CD8-positive, alpha-beta memory T cell (primary cell): Measurements from ENCODE around the gene EXTL1. TPM values are rescaled to one million over a fixed set of nuclear protein-coding genes. Genes with fewer than 3 reads are reported as not detected.
A peak's percentile ranks its signal among the peaks of the same experiment; 100 is the strongest.

Source experiments
- CTCF ChIA-PET: fragments of 350-600 bp; sonication (Branson Sonifier 250); formaldehyde crosslinking; loops from one replicate; lab custom pipeline; 2021; ENCODE audit warnings: antibody characterized with exemption; lab: Charles Lee
- POLR2A ChIA-PET: fragments of 350-600 bp; sonication (Branson Sonifier 250); formaldehyde crosslinking; loops from one replicate; lab custom pipeline; 2021; ENCODE audit warnings: antibody characterized with exemption; lab: Charles Lee
- DNase-seq, 5 donors: peaks; one replicate each; pipeline versions ENCODE4 v3.0.0 to v3.0.0-alpha.2; 2020 to 2022; ENCODE audit warnings: mixed read lengths in 1 of 5
- H3K27ac ChIP-seq: one replicate; pipeline ENCODE4 v1.7.0; 2013; ENCODE audit warnings: low read depth, mild to moderate bottlenecking, low read length, moderate library complexity
- H3K27me3 ChIP-seq: 2 replicates; pipeline ENCODE4 v1.7.0; 2013; ENCODE audit warnings: low read length, mild to moderate bottlenecking; ENCODE audit not compliant: insufficient read depth, poor library complexity, severe bottlenecking
- H3K36me3 ChIP-seq: 2 replicates; pipeline ENCODE4 v1.7.0; 2013; ENCODE audit warnings: mild to moderate bottlenecking, low read length, moderate library complexity; ENCODE audit not compliant: insufficient read depth
- H3K4me1 ChIP-seq: 2 replicates; pipeline ENCODE4 v1.7.0; 2013; ENCODE audit warnings: mild to moderate bottlenecking, low read length, moderate library complexity; ENCODE audit not compliant: insufficient read depth
- H3K4me3 ChIP-seq: 2 replicates; pipeline ENCODE4 v1.7.0; 2013; ENCODE audit warnings: mild to moderate bottlenecking, low read length
- H3K9me3 ChIP-seq: 2 replicates; pipeline ENCODE4 v1.7.0; 2013; ENCODE audit warnings: mild to moderate bottlenecking, low read length
- H3K27ac Mint-ChIP-seq, 8 donors: one replicate each; pipeline ENCODE4 v1.8.0; 2020 to 2021; ENCODE audit warnings: mixed read lengths in 8 of 8, mild to moderate bottlenecking in 6 of 8, inconsistent platforms in 3 of 8, moderate library complexity in 3 of 8
- H3K27me3 Mint-ChIP-seq, 2 donors: one replicate each; pipeline ENCODE4 v1.8.0; 2020 to 2021; ENCODE audit warnings: mixed read lengths in 2 of 2, mild to moderate bottlenecking in 1 of 2, moderate library complexity in 1 of 2
- H3K36me3 Mint-ChIP-seq, 3 donors: one replicate each; pipeline ENCODE4 v1.8.0; 2020 to 2021; ENCODE audit warnings: mixed read lengths in 3 of 3, inconsistent platforms in 1 of 3, mild to moderate bottlenecking in 1 of 3
- H3K4me1 Mint-ChIP-seq, 3 donors: one replicate each; pipeline ENCODE4 v1.8.0; 2020 to 2021; ENCODE audit warnings: mixed read lengths in 3 of 3, inconsistent platforms in 1 of 3, mild to moderate bottlenecking in 1 of 3
- H3K4me3 Mint-ChIP-seq, 7 donors: one replicate each; pipeline ENCODE4 v1.8.0; 2020 to 2021; ENCODE audit warnings: mixed read lengths in 7 of 7, mild to moderate bottlenecking in 6 of 7, moderate library complexity in 4 of 7, inconsistent platforms in 2 of 7
- H3K9me3 Mint-ChIP-seq, 5 donors: one replicate each; pipeline ENCODE4 v1.8.0; 2020 to 2022; ENCODE audit warnings: mixed read lengths in 5 of 5, mild to moderate bottlenecking in 3 of 5, moderate library complexity in 2 of 5, inconsistent platforms in 1 of 5
- polyA plus RNA-seq: library from polyadenylated mRNA; unstranded; fragments of 300-500 nt; fragmentation: Illumina TruSeq; gene quantifications from one replicate; pipeline ENCODE4 v1.2.3, GENCODE V29; 2021
- total RNA-seq, 2 experiments: library from RNA; stranded (reverse); gene quantifications; one replicate each; pipeline ENCODE4 v1.2.3, GENCODE V29; 2021

Gene EXTL1
- total and polyA plus RNA-seq, 3 experiments from 2014 or later = not detected

GRCh38 chr1:26020330-26020768 lies 1.2 kb upstream of the EXTL1 start:
- Histone ChIP-seq H3K4me1 (no peaks in the 10 kb centered on the region), H3K27ac (no peak overlapping the region), H3K36me3 (no peaks in the 10 kb centered on the region), H3K27me3 (no peaks in the 10 kb centered on the region), H3K4me3 (no peak overlapping the region), H3K9me3 (no peaks in the 10 kb centered on the region)
- POLR2A ChIA-PET = no interaction called here
- CTCF ChIA-PET = interaction anchor here (1.1 kb wide), 1 partner anchor 16 kb away, joined by 8 read pairs; no protein-coding TSS in a partner anchor
- Mint-ChIP-seq H3K27ac (peak overlapping the region in 2 of 8 donors; percentile 48 to 73), H3K4me3 (no peak overlapping the region), H3K36me3 (no peaks in the 10 kb centered on the region), H3K9me3 (no peaks in the 10 kb centered on the region), H3K4me1 (peaks cover 0 to 6% (median 5%) of the 10 kb centered on the region in 3 donors), H3K27me3 (peaks cover 0 to 4% of the 10 kb centered on the region in 2 donors)
- DNase-seq = no peak

GRCh38 chr1:26020941-26021646 lies 481 bp upstream of the EXTL1 start:
- Histone ChIP-seq H3K27ac (no peak overlapping the region), H3K9me3 (no peaks in the 10 kb centered on the region), H3K27me3 (no peaks in the 10 kb centered on the region), H3K4me3 (no peak overlapping the region), H3K36me3 (no peaks in the 10 kb centered on the region), H3K4me1 (no peaks in the 10 kb centered on the region)
- H3K27ac Mint-ChIP-seq = no peak overlapping the region
- ChIA-PET CTCF (interaction anchor here (2.1 kb wide), 1 partner anchor 23 kb away, joined by 6 read pairs; the partner anchor contains the start of gene PAFAH2), POLR2A (no interaction called here)
- H3K27me3 Mint-ChIP-seq = peaks cover 0 to 4% of the 10 kb centered on the region in 2 donors
- H3K4me3 Mint-ChIP-seq = no peak overlapping the region
- H3K36me3 Mint-ChIP-seq = no peaks in the 10 kb centered on the region
- no peak for DNase-seq
- peaks cover 0 to 6% (median 5%) of the 10 kb centered on the region in 3 donors for H3K4me1 Mint-ChIP-seq
- H3K9me3 Mint-ChIP-seq = no peaks in the 10 kb centered on the region

GRCh38 chr1:26022404-26022779 lies 817 bp downstream of the EXTL1 start:
- H3K27me3 ChIP-seq = no peaks in the 10 kb centered on the region
- no peaks in the 10 kb centered on the region for H3K9me3 Mint-ChIP-seq
- no peak overlapping the region for H3K4me3 ChIP-seq
- no peaks in the 10 kb centered on the region for H3K9me3 ChIP-seq
- no peak overlapping the region for H3K27ac Mint-ChIP-seq
- no peak overlapping the region for H3K4me3 Mint-ChIP-seq
- H3K27ac ChIP-seq = no peak overlapping the region
- ChIA-PET POLR2A (no interaction called here), CTCF (interaction anchor here (1.4 to 2.1 kb wide), 2 partner anchors 12 to 25 kb away, joined by 3 to 6 read pairs; partner anchors contain the start of gene PAFAH2)
- DNase-seq = no peak
- no peaks in the 10 kb centered on the region for H3K4me1 ChIP-seq
- peaks cover 0 to 6% (median 5%) of the 10 kb centered on the region in 3 donors for H3K4me1 Mint-ChIP-seq
- H3K36me3 Mint-ChIP-seq = no peaks in the 10 kb centered on the region
- H3K27me3 Mint-ChIP-seq = peaks cover 0 to 4% of the 10 kb centered on the region in 2 donors
- no peaks in the 10 kb centered on the region for H3K36me3 ChIP-seq

- Mint-ChIP-seq H3K27ac (no peak overlapping the region), H3K36me3 (no peaks in the 10 kb centered on the region), H3K4me1 (peaks cover 0 to 6% (median 5%) of the 10 kb centered on the region in 3 donors), H3K27me3 (peaks cover 0 to 8% of the 10 kb centered on the region in 2 donors), H3K9me3 (no peaks in the 10 kb centered on the region), H3K4me3 (no peak overlapping the region)
- Histone ChIP-seq H3K27me3 (no peaks in the 10 kb centered on the region), H3K4me3 (no peak overlapping the region), H3K27ac (no peak overlapping the region), H3K9me3 (no peaks in the 10 kb centered on the region), H3K36me3 (no peaks in the 10 kb centered on the region), H3K4me1 (no peaks in the 10 kb centered on the region)
- ChIA-PET CTCF (interaction anchor here (1.0 to 2.1 kb wide), 4 partner anchors 9 to 25 kb away, joined by 3 to 6 read pairs (median 4); partner anchors contain the start of gene PAFAH2), POLR2A (no interaction called here)
- DNase-seq = no peak
Observed at GRCh38 chr1:26023009-26023408, 1.4 kb downstream of the EXTL1 start.

- Mint-ChIP-seq H3K9me3 (no peaks in the 10 kb centered on the region), H3K36me3 (no peaks in the 10 kb centered on the region), H3K4me1 (peaks cover 0 to 6% (median 5%) of the 10 kb centered on the region in 3 donors), H3K4me3 (no peak overlapping the region), H3K27me3 (peaks cover 0 to 8% of the 10 kb centered on the region in 2 donors), H3K27ac (peak overlapping the region in 1 of 8 donors; percentile 14)
- H3K36me3 ChIP-seq = no peaks in the 10 kb centered on the region
- H3K27me3 ChIP-seq = no peaks in the 10 kb centered on the region
- no peaks in the 10 kb centered on the region for H3K4me1 ChIP-seq
- ChIA-PET CTCF (interaction anchor here (1.0 to 1.4 kb wide), 3 partner anchors 9 to 13 kb away, joined by 3 to 6 read pairs (median 3); no protein-coding TSS in a partner anchor), POLR2A (no interaction called here)
- no peak overlapping the region for H3K4me3 ChIP-seq
- DNase-seq = no peak
- no peak overlapping the region for H3K27ac ChIP-seq
- H3K9me3 ChIP-seq = no peaks in the 10 kb centered on the region
Observed at GRCh38 chr1:26023826-26024225, 2.3 kb downstream of the EXTL1 start.

- Mint-ChIP-seq H3K4me3 (no peak overlapping the region), H3K27ac (no peak overlapping the region), H3K4me1 (peaks cover 0 to under 1% (median 0%) of the 10 kb centered on the region in 3 donors), H3K9me3 (no peaks in the 10 kb centered on the region), H3K27me3 (peaks cover 3 to 12% of the 10 kb centered on the region in 2 donors), H3K36me3 (no peaks in the 10 kb centered on the region)
- no peak for DNase-seq
- CTCF ChIA-PET = interaction anchor here (0.6 to 1.0 kb wide), 2 partner anchors 10 to 121 kb away, joined by 3 to 4 read pairs; no protein-coding TSS in a partner anchor
- H3K9me3 ChIP-seq = no peaks in the 10 kb centered on the region
- no peak overlapping the region for H3K27ac ChIP-seq
- no peak overlapping the region for H3K4me3 ChIP-seq
- no peaks in the 10 kb centered on the region for H3K27me3 ChIP-seq
- POLR2A ChIA-PET = no interaction called here
- no peaks in the 10 kb centered on the region for H3K4me1 ChIP-seq
- no peaks in the 10 kb centered on the region for H3K36me3 ChIP-seq
Observed at GRCh38 chr1:26025060-26025459, 3.5 kb downstream of the EXTL1 start.

GRCh38 chr1:26025517-26025916 lies 3.9 kb downstream of the EXTL1 start:
- Mint-ChIP-seq H3K36me3 (no peaks in the 10 kb centered on the region), H3K4me1 (no peaks in the 10 kb centered on the region), H3K27ac (no peak overlapping the region), H3K4me3 (no peak overlapping the region), H3K27me3 (peaks cover 3 to 13% of the 10 kb centered on the region in 2 donors), H3K9me3 (no peaks in the 10 kb centered on the region)
- no peak overlapping the region for H3K4me3 ChIP-seq
- H3K9me3 ChIP-seq = no peaks in the 10 kb centered on the region
- DNase-seq = no peak
- H3K27ac ChIP-seq = no peak overlapping the region
- POLR2A ChIA-PET = no interaction called here
- no peaks in the 10 kb centered on the region for H3K4me1 ChIP-seq
- no peaks in the 10 kb centered on the region for H3K27me3 ChIP-seq
- CTCF ChIA-PET = no interaction called here
- no peaks in the 10 kb centered on the region for H3K36me3 ChIP-seq
